Amygdala (tissue), 56 donors: ENCODE data around the gene ZNF765.
"Not testable (repeated sequence)": the region's sequence is repeated elsewhere in the genome, so short reads cannot be mapped to it uniquely, and the experiment has no call there.

Source experiments
- DNase-seq, 56 donors: peaks; one replicate each; lab custom pipeline; 2025; lab: John Stamatoyannopoulos, UW

Gene ZNF765

GRCh38 chr19:53475470-53475869 is 80.5 kb downstream of the ZNF765 start:
- not testable (repeated sequence) for DNase-seq
